HG02840 (cell line): ENCODE measurements around the gene MAP2K3.

Experiments
- ATAC-seq: cut with Tn5 transposase; IDR thresholded peaks from one replicate; pipeline ENCODE4 v1.9.1; 2021; ENCODE audit warnings: mild to moderate bottlenecking, moderate library complexity, moderate number of reproducible peaks; ENCODE audit not compliant: unreplicated experiment, low FRiP score

Gene MAP2K3

GRCh38 chr17:21284319-21285163 is at the start of gene MAP2K3:
TSS of gene MAP2K3 (plus strand) at chr17:21284711. CDS start at chr17:21284921, 210 bp downstream.
- peak; percentile 76 for ATAC-seq

GRCh38 chr17:21235921-21236320 is 48.6 kb upstream of the MAP2K3 start:
- no peak for ATAC-seq

- no peak for ATAC-seq
These were observed 44.7 kb upstream of the MAP2K3 start for GRCh38 chr17:21239680-21240368.

- ATAC-seq: no peak
These were observed 44.0 kb upstream of the MAP2K3 start for GRCh38 chr17:21240369-21241055.

- ATAC-seq: no peak
These were observed 42.9 kb upstream of the MAP2K3 start for GRCh38 chr17:21241564-21241963.

GRCh38 chr17:21242026-21242697 is 42.3 kb upstream of the MAP2K3 start:
- no peak for ATAC-seq

GRCh38 chr17:21242780-21243515 is 41.6 kb upstream of the MAP2K3 start:
- no peak for ATAC-seq

GRCh38 chr17:21243516-21244303 is 40.8 kb upstream of the MAP2K3 start:
- ATAC-seq: no peak

- no peak for ATAC-seq
These were observed 38.8 kb upstream of the MAP2K3 start for GRCh38 chr17:21245639-21246084.

GRCh38 chr17:21246698-21247097 is 37.8 kb upstream of the MAP2K3 start:
- ATAC-seq: no peak

GRCh38 chr17:21247552-21248258 is 36.8 kb upstream of the MAP2K3 start:
- no peak for ATAC-seq

GRCh38 chr17:21248500-21248899 is 36.0 kb upstream of the MAP2K3 start:
- ATAC-seq: no peak

- no peak for ATAC-seq
These were observed 35.3 kb upstream of the MAP2K3 start for GRCh38 chr17:21249086-21249795.

- ATAC-seq: no peak
These were observed 34.4 kb upstream of the MAP2K3 start for GRCh38 chr17:21249920-21250703.

GRCh38 chr17:21250854-21251253 is 33.7 kb upstream of the MAP2K3 start:
- no peak for ATAC-seq

- no peak for ATAC-seq
These were observed 33.0 kb upstream of the MAP2K3 start for GRCh38 chr17:21251337-21252010.
